ENCODE data around the gene TOM1L2. TPM values are rescaled to one million over a fixed set of nuclear protein-coding genes. Genes with fewer than 3 reads are reported as not detected.

The TOM1L2 gene
- polyA plus RNA-seq, 1 experiment, result 25.5 TPM

- CTCF ChIA-PET, result no interaction called here
- DNase-seq (ENCODE audit: low read depth, low spot score), result no peak
- POLR2A ChIA-PET, result no interaction called here
- no peak for TF ChIP-seq CTCF (IDR thresholded peaks at IDR 0.05; ENCODE audit: low read depth, low read length)
- no peaks in the 10 kb centered on the region; the same call in 1 of the 2 replicates for H3K9me3 ChIP-seq (ENCODE audit: control insufficient read depth, insufficient read depth, low read length)
- H3K27me3 ChIP-seq (ENCODE audit: control insufficient read depth, insufficient read depth, low read length), result no peaks in the 10 kb centered on the region
- no peak overlapping the region for H3K27ac ChIP-seq (ENCODE audit: low read depth, low read length)
- H3K4me3 ChIP-seq (ENCODE audit: low read depth, low read length), result no peak overlapping the region
Observed at GRCh38 chr17:17844500-17844899, 127.7 kb downstream of the TOM1L2 start.

DNA sequence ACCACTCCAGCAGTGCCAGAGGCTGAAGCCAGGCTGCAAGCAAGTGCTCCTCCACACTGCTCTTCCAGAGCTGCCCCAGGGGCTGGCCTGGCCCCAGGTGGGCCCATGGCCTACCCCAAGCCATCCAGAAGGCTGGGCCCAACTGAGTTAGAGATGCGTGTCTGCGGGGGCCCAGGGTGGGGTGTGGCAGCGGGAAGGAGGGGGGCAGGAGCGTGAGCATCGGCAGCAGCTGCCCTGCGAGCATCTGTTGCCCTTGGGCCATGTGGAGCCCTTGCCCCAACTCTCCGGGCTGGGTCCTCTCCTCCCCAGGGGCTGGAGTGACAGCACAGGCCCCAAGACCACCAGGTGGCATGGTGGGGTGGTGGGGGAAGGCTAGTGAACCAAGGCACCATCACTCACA is 128.1 kb downstream of the TOM1L2 start:
- H3K27me3 ChIP-seq (ENCODE audit: control insufficient read depth, insufficient read depth, low read length), result no peaks in the 10 kb centered on the region
- DNase-seq (ENCODE audit: low read depth, low spot score), result no peak
- no peak overlapping the region for H3K4me3 ChIP-seq (ENCODE audit: low read depth, low read length)
- no peak for TF ChIP-seq CTCF (IDR thresholded peaks at IDR 0.05; ENCODE audit: low read depth, low read length)
- CTCF ChIA-PET, result no interaction called here
- POLR2A ChIA-PET, result no interaction called here
- no peaks in the 10 kb centered on the region; the same call in 1 of the 2 replicates for H3K9me3 ChIP-seq (ENCODE audit: control insufficient read depth, insufficient read depth, low read length)
- no peak overlapping the region for H3K27ac ChIP-seq (ENCODE audit: low read depth, low read length)

DNA sequence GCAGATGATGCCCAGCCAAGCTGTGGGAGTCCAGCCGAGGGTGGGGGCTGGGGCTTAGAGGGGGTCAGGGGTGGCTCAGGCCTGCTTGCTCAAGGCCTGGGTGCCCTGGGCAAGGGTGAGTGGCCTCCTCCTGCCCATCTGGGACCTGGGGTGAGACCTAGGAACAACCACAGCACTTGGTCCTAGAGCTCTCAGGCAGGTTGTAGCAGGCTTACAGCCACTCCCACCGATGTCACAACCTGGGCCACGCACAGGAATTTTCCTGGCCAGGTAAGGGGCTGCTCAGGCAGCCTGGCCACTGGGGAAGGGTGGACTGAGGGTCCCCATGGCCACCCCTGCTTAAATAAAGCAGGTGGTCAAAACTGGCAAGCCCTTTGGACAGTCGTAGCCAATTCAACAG is 129.1 kb downstream of the TOM1L2 start:
- no peak for DNase-seq (ENCODE audit: low read depth, low spot score)
- POLR2A ChIA-PET, result no interaction called here
- Histone ChIP-seq H3K4me3 (ENCODE audit: low read depth, low read length) (no peak overlapping the region), H3K27me3 (ENCODE audit: control insufficient read depth, insufficient read depth, low read length) (no peaks in the 10 kb centered on the region), H3K9me3 (ENCODE audit: control insufficient read depth, insufficient read depth, low read length) (no peaks in the 10 kb centered on the region; the same call in 1 of the 2 replicates), H3K27ac (ENCODE audit: low read depth, low read length) (no peak overlapping the region)
- no peak for TF ChIP-seq CTCF (IDR thresholded peaks at IDR 0.05; ENCODE audit: low read depth, low read length)
- CTCF ChIA-PET, result no interaction called here

DNA sequence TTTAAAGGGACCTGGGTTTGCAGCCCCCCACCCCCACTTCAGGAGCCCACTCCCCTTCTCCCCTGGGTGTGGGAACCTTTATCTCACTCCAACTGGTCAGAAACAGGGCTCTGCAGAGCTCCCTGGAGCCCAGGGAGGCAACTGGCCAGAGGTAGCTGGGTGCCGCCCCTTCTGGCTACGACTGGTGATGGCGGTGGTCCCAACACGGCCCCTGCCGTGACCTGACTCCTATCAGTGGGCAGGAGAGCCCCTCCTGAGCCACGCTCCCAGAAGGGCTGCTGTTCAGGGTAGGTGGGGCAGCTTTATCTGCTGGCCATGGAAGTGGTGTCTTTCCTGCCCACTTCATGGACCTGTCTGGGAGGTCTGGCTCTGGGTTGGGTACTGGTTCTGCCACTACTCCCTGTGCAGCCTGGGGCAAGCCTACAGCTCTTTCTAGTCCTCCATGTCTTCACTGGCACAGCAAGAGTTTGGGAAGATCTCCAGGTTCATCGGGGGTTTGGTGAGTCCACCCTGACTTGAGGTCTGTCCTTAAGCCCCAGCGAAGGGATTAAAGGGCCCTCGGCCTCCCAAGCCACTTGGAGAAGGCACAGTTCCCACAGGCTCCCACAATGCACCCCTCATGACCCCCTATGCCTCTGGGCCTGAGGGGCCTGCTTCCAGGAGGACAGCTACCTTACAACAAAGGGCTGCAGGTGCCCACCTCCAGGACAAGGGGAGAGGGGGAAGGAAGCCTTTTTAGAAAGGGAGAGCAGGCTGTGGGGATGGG is 129.9 kb downstream of the TOM1L2 start:
- CTCF ChIA-PET, result no interaction called here
- no peak for DNase-seq (ENCODE audit: low read depth, low spot score)
- POLR2A ChIA-PET, result no interaction called here
- Histone ChIP-seq H3K27ac (ENCODE audit: low read depth, low read length) (no peak overlapping the region), H3K4me3 (ENCODE audit: low read depth, low read length) (no peak overlapping the region), H3K9me3 (ENCODE audit: control insufficient read depth, insufficient read depth, low read length) (no peaks in the 10 kb centered on the region; the same call in 1 of the 2 replicates), H3K27me3 (ENCODE audit: control insufficient read depth, insufficient read depth, low read length) (no peaks in the 10 kb centered on the region)
- TF ChIP-seq CTCF (IDR thresholded peaks at IDR 0.05; ENCODE audit: low read depth, low read length), result no peak

- no peak for DNase-seq (ENCODE audit: low read depth, low spot score)
- Histone ChIP-seq H3K4me3 (ENCODE audit: low read depth, low read length) (no peak overlapping the region), H3K27me3 (ENCODE audit: control insufficient read depth, insufficient read depth, low read length) (no peaks in the 10 kb centered on the region), H3K9me3 (ENCODE audit: control insufficient read depth, insufficient read depth, low read length) (no peaks in the 10 kb centered on the region; the same call in 1 of the 2 replicates), H3K27ac (ENCODE audit: low read depth, low read length) (no peak overlapping the region)
- ChIA-PET CTCF (interaction anchor here (1.6 kb wide), 1 partner anchor 78 kb away, joined by 3 read pairs; no protein-coding TSS in a partner anchor), POLR2A (no interaction called here)
- no peak for TF ChIP-seq CTCF (IDR thresholded peaks at IDR 0.05; ENCODE audit: low read depth, low read length)
Observed at GRCh38 chr17:17841601-17842025, 130.6 kb downstream of the TOM1L2 start.

Measured in AG04450 (cell line).